DOHH2 (cell line): Measurements from ENCODE around the gene UBASH3B.

Experiments
- H3F3A ChIP-seq: fragments of 200-600 bp; sonication (generic), shearing (Covaris generic); 2 replicates; pipeline ENCODE4 v1.6.0; 2016; ENCODE audit warnings: antibody characterized with exemption, mild to moderate bottlenecking; ENCODE audit not compliant: control insufficient read depth, insufficient read depth
- H3K27ac ChIP-seq: fragments of 200-600 bp; sonication (generic); 2 replicates; pipeline ENCODE4 v1.5.1; 2014; ENCODE audit warnings: low read depth, mild to moderate bottlenecking, low read length, moderate library complexity
- H3K27me3 ChIP-seq: fragments of 200-600 bp; sonication (generic); 2 replicates; pipeline ENCODE4 v1.6.1; 2014; ENCODE audit warnings: mild to moderate bottlenecking, low read length, mixed read lengths; ENCODE audit not compliant: control insufficient read depth
- H3K36me3 ChIP-seq: fragments of 200-600 bp; sonication (generic); 2 replicates; pipeline ENCODE4 v1.6.1; 2014; ENCODE audit warnings: mild to moderate bottlenecking, low read length, moderate library complexity, mixed read lengths; ENCODE audit not compliant: control insufficient read depth
- H3K4me1 ChIP-seq: fragments of 200-600 bp; sonication (generic); 2 replicates; pipeline ENCODE4 v1.6.1; 2014; ENCODE audit warnings: mild to moderate bottlenecking, low read length, mixed read lengths; ENCODE audit not compliant: control insufficient read depth
- H3K4me2 ChIP-seq: fragments of 200-600 bp; sonication (generic); 2 replicates; pipeline ENCODE4 v1.6.0; 2014; ENCODE audit warnings: mild to moderate bottlenecking, low read length, moderate library complexity
- H3K4me3 ChIP-seq: fragments of 200-600 bp; sonication (generic); 2 replicates; pipeline ENCODE4 v1.5.1; 2014; ENCODE audit warnings: mild to moderate bottlenecking, low read length, mixed read lengths
- H3K79me2 ChIP-seq: fragments of 200-600 bp; sonication (generic); 2 replicates; pipeline ENCODE4 v1.6.1; 2014; ENCODE audit warnings: mild to moderate bottlenecking, low read length, mixed read lengths; ENCODE audit not compliant: control insufficient read depth
- H3K9me2 ChIP-seq: fragments of 200-600 bp; sonication (generic); replicated peaks from 2 replicates; pipeline ENCODE4 v1.6.1; 2014; ENCODE audit warnings: mild to moderate bottlenecking, low read length, mixed read lengths; ENCODE audit not compliant: control insufficient read depth
- H3K9me3 ChIP-seq: fragments of 200-600 bp; sonication (generic); 2 replicates; pipeline ENCODE4 v1.6.1; 2014; ENCODE audit warnings: antibody characterized with exemption, low read length, mixed read lengths; ENCODE audit not compliant: control insufficient read depth, insufficient read depth
- H4K20me1 ChIP-seq: fragments of 200-600 bp; sonication (generic); 2 replicates; pipeline ENCODE4 v1.6.0; 2014; ENCODE audit warnings: low read depth, mild to moderate bottlenecking, antibody characterized with exemption, low read length, moderate library complexity; ENCODE audit not compliant: control insufficient read depth, insufficient read depth
- CTCF ChIP-seq: fragments of 200-600 bp; sonication (generic); IDR thresholded peaks from one replicate; pipeline ENCODE4 v1.5.1; 2014; ENCODE audit warnings: antibody characterized with exemption, mild to moderate bottlenecking, low read depth, low read length; ENCODE audit not compliant: poor library complexity, severe bottlenecking
- EZH2phosphoT487 ChIP-seq: fragments of 200-600 bp; sonication (generic); IDR thresholded peaks from 2 replicates; pipeline ENCODE4 v1.6.1; 2017; ENCODE audit warnings: borderline replicate concordance, mild to moderate bottlenecking, antibody characterized with exemption, low read length, moderate library complexity, mixed read lengths

UBASH3B gene

GRCh38 chr11:122781378-122782195 lies 126.1 kb downstream of the UBASH3B start:
- TF ChIP-seq EZH2phosphoT487: no peak
- peak; percentile 94 for TF ChIP-seq CTCF
- H3F3A ChIP-seq: no peaks in the 10 kb centered on the region
- H3K79me2 ChIP-seq: no peaks in the 10 kb centered on the region
- no peaks in the 10 kb centered on the region for H4K20me1 ChIP-seq
- peaks cover 22% of the 10 kb centered on the region for H3K36me3 ChIP-seq
- no peaks in the 10 kb centered on the region for H3K27me3 ChIP-seq
- no peaks in the 10 kb centered on the region for H3K9me3 ChIP-seq
- peaks cover 4% of the 10 kb centered on the region; the same call in 1 of the 2 replicates for H3K4me1 ChIP-seq
- no peak overlapping the region for H3K4me2 ChIP-seq
- no peaks in the 10 kb centered on the region for H3K9me2 ChIP-seq
- H3K4me3 ChIP-seq: no peak overlapping the region
- H3K27ac ChIP-seq: no peak overlapping the region

- Histone ChIP-seq H3K9me2 (no peaks in the 10 kb centered on the region), H3K4me2 (no peak overlapping the region), H3K79me2 (no peaks in the 10 kb centered on the region), H3K4me1 (peaks cover 5% of the 10 kb centered on the region), H3K27ac (no peak overlapping the region), H4K20me1 (no peaks in the 10 kb centered on the region), H3F3A (no peaks in the 10 kb centered on the region), H3K27me3 (no peaks in the 10 kb centered on the region), H3K9me3 (no peaks in the 10 kb centered on the region), H3K36me3 (peaks cover 18% of the 10 kb centered on the region; the same call in 1 of the 2 replicates), H3K4me3 (no peak overlapping the region)
- no peak for TF ChIP-seq CTCF
Observed at GRCh38 chr11:122782222-122782621, 126.7 kb downstream of the UBASH3B start.

- Histone ChIP-seq H3K9me2 (no peaks in the 10 kb centered on the region), H4K20me1 (no peaks in the 10 kb centered on the region), H3K79me2 (no peaks in the 10 kb centered on the region), H3K27ac (no peak overlapping the region), H3K4me1 (peaks cover 12% of the 10 kb centered on the region), H3K27me3 (no peaks in the 10 kb centered on the region), H3K36me3 (peaks cover 25% of the 10 kb centered on the region; the same call in 1 of the 2 replicates), H3K4me3 (no peak overlapping the region), H3K9me3 (no peaks in the 10 kb centered on the region), H3K4me2 (no peak overlapping the region), H3F3A (no peaks in the 10 kb centered on the region)
- TF ChIP-seq EZH2phosphoT487: no peak
- no peak for TF ChIP-seq CTCF
Observed at GRCh38 chr11:122784325-122784955, 128.9 kb downstream of the UBASH3B start.
